ENCODE measurements around the gene ACR. TPM values are rescaled to one million over a fixed set of nuclear protein-coding genes. Genes with fewer than 3 reads are reported as not detected.

Gene ACR
- total and polyA plus RNA-seq, 10 of the 15 experiments (the other 5 are each of a cell fraction or from before 2014, with no cell fraction given), result not detected

- DNase-seq (ENCODE audit: low read depth, low spot score) (no peak), FAIRE-seq (no peak), ATAC-seq (no peak)
- CTCF ChIA-PET, result no interaction called here
- no peak overlapping the region for H3K4me3 ChIP-seq
- in situ Hi-C loops (cut with MboI), result no loop called here
- no peaks in the 10 kb centered on the region for H3K79me2 ChIP-seq (ENCODE audit: control insufficient read depth, insufficient read depth, low read length)
- SMC1A ChIA-PET (ENCODE audit: uncharacterized antibody, unreplicated experiment), result no interaction called here
- no peaks in the 10 kb centered on the region for H3K36me3 ChIP-seq (ENCODE audit: control insufficient read depth in 2 of 2, insufficient read depth in 2 of 2, low read length in 1 of 2)
- WGBS (ENCODE audit: insufficient coverage, insufficient replicate concordance, low lambda C conversion rate, missing lambda C conversion rate), result 65% methylated on average over 18 of the region's 18 CpGs
- BruUV-seq (replicated peaks), result no TSS peak
- H3K9me3 ChIP-seq (replicated peaks; ENCODE audit: control insufficient read depth, insufficient read depth, low read length), result no peaks in the 10 kb centered on the region
- RAD21 ChIA-PET (ENCODE audit: unreplicated experiment), result interaction anchor here (0.5 kb wide), 1 partner anchor 26 kb away, joined by 4 read pairs; no protein-coding TSS in a partner anchor
- H2AFZ ChIP-seq (ENCODE audit: control insufficient read depth, low read depth, low read length), result no peak overlapping the region
- intact Hi-C loops (cut with micrococcal nuclease; ENCODE audit: unreplicated experiment), result no loop called here
- H3K9ac ChIP-seq (ENCODE audit: control insufficient read depth, insufficient read depth, low read length), result no peak overlapping the region
- H3K27ac ChIP-seq (ENCODE audit: control insufficient read depth, insufficient read depth), result no peak overlapping the region
- no peaks in the 10 kb centered on the region for H4K20me1 ChIP-seq (ENCODE audit: control insufficient read depth, insufficient read depth)
- no peaks in the 10 kb centered on the region for H3K27me3 ChIP-seq (replicated peaks in 1 of 2; ENCODE audit: control insufficient read depth in 2 of 2, insufficient read depth in 2 of 2, low read length in 1 of 2)
- no peak overlapping the region for H3K4me2 ChIP-seq (ENCODE audit: control insufficient read depth, insufficient read depth)
- POLR2A ChIA-PET, result no interaction called here
- no peaks in the 10 kb centered on the region for H3K4me1 ChIP-seq (ENCODE audit: control insufficient read depth, insufficient read depth, low read length)
- TF ChIP-seq PRDM15 (CRISPR knock-in tag; IDR thresholded peaks at IDR 0.05) (no peak), NFIC (IDR thresholded peaks at IDR 0.05; ENCODE audit: low read depth, low read length) (no peak), HSF1 (IDR thresholded peaks at IDR 0.05; ENCODE audit: low read depth, low read length) (no peak), YY1 (IDR thresholded peaks at IDR 0.05; ENCODE audit: low read depth, low read length) (no peak), E2F8 (IDR thresholded peaks at IDR 0.05; ENCODE audit: low read depth, partially characterized antibody) (no peak), ZZZ3 (IDR thresholded peaks at IDR 0.05; ENCODE audit: control insufficient read depth, insufficient read length, low read depth) (no peak), CHD2 (IDR thresholded peaks at IDR 0.05; ENCODE audit: borderline replicate concordance, low read depth, low read length) (no peak), ZNF622 (IDR thresholded peaks at IDR 0.05) (no peak), POLR2AphosphoS2 (IDR thresholded peaks at IDR 0.05; ENCODE audit: low read depth, low read length) (no peak), SKIL (IDR thresholded peaks at IDR 0.05; ENCODE audit: low read depth, poor library complexity, severe bottlenecking) (no peak)
These were observed 42.4 kb upstream of the ACR start for GRCh38 chr22:50695421-50696250.
